Subcutaneous abdominal adipose tissue (tissue), 5 donors: Measurements from ENCODE around the gene HEXD.

Source experiments
- H3K27ac ChIP-seq: one replicate; pipeline ENCODE4 v1.7.0; 2013; ENCODE audit warnings: low read depth, mild to moderate bottlenecking, inconsistent platforms, low read length, moderate library complexity
- H3K27me3 ChIP-seq, 5 donors: one replicate each; pipeline ENCODE4 v1.7.0; 2013; ENCODE audit warnings: low read length in 5 of 5, inconsistent platforms in 1 of 5; ENCODE audit not compliant: control insufficient read depth in 5 of 5, insufficient read depth in 4 of 5
- H3K36me3 ChIP-seq, 5 donors: one replicate each; pipeline ENCODE4 v1.7.0; 2013; ENCODE audit warnings: low read length in 5 of 5; ENCODE audit not compliant: control insufficient read depth in 5 of 5, insufficient read depth in 5 of 5
- H3K4me1 ChIP-seq, 5 donors: one replicate each; pipeline ENCODE4 v1.7.0; 2013; ENCODE audit warnings: low read length in 5 of 5, mild to moderate bottlenecking in 3 of 5, moderate library complexity in 1 of 5; ENCODE audit not compliant: control insufficient read depth in 5 of 5, insufficient read depth in 5 of 5
- H3K4me3 ChIP-seq, 5 donors: one replicate each; pipeline ENCODE4 v1.7.0; 2013; ENCODE audit warnings: low read length in 5 of 5, low read depth in 1 of 5
- H3K9ac ChIP-seq, 5 donors: one replicate each; pipeline ENCODE4 v1.7.0; 2013; ENCODE audit warnings: low read length in 5 of 5, mild to moderate bottlenecking in 4 of 5, moderate library complexity in 3 of 5
- H3K9me3 ChIP-seq, 5 donors: one replicate each; pipeline ENCODE4 v1.7.0; 2013; ENCODE audit warnings: low read length in 5 of 5; ENCODE audit not compliant: control insufficient read depth in 5 of 5
- donor health status: healthy.
- donor health status: healthy.
- donor health status: healthy.
- donor health status: healthy.
- donor health status: healthy.

The HEXD gene

DNA sequence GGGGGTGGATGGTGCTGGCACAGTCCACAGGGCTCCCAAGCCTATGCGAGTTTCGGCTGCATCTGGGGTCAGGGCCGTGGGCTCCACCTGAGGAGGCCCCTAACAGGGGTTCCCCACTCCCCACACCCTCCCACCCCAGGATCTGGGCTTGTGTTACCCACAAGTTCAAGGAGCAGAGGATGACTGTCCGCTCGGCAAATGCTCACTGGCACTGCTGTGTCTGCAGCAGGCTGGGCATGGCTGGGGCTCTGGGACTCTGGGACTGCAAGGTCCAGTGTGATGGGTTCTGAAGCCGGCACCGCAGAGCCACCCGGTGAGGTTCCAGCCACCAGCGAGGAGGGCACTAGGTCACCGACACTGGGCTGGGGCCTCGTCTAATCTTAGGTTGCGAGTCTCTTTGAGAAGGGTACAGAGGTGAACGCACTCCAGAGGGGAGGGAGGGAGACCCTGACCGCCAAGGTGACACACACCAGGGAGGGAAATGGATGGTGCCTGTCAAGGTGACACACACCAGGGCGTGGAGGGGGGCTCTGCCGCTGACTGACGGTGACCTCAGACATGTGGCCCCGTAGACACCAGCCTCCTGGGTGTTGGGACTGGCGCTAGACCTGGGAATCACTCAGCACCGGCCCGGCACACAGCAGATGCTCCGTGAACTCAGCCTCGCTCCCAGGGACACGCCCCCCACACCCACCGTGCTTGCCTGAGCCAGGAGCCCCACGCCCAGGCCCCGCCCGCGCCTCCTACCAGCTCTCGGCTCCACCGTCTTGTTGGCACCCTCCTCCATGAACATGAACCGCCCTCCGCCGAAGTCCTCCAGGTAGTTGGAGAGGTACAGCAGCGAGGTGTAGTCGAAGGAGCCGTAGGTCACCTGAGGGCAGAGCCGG is 20.5 kb upstream of the HEXD start:
- peaks cover 0 to 15% (median 13%) of the 10 kb centered on the region in 5 donors for H3K36me3 ChIP-seq
- H3K27ac ChIP-seq, result no peak overlapping the region
- H3K9ac ChIP-seq, result no peak overlapping the region
- no peaks in the 10 kb centered on the region for H3K27me3 ChIP-seq
- no peak overlapping the region for H3K4me3 ChIP-seq
- peaks cover 4 to 27% (median 25%) of the 10 kb centered on the region in 5 donors for H3K4me1 ChIP-seq
- no peaks in the 10 kb centered on the region for H3K9me3 ChIP-seq

DNA sequence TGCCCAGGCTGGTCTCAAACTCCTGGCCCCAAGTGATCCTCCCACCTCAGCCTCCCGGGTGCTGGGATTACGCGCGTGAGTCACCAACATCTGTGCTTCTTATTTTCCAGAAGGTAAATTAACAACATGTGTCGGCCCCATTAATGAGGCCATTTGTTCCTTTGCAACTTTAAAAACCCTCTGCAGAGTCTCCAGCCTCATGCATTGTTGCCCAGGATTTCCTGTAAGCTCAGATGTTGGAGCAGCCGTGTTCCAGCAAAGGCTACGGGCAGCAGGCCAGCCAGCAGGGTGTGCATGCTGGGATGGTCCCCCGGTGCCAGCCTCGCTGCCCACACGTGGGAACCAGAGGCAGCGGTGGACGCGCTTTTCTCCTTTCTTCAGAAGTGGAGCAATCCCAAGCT is 19.1 kb upstream of the HEXD start:
- H3K27ac ChIP-seq, result peak overlapping the region; percentile 2

DNA sequence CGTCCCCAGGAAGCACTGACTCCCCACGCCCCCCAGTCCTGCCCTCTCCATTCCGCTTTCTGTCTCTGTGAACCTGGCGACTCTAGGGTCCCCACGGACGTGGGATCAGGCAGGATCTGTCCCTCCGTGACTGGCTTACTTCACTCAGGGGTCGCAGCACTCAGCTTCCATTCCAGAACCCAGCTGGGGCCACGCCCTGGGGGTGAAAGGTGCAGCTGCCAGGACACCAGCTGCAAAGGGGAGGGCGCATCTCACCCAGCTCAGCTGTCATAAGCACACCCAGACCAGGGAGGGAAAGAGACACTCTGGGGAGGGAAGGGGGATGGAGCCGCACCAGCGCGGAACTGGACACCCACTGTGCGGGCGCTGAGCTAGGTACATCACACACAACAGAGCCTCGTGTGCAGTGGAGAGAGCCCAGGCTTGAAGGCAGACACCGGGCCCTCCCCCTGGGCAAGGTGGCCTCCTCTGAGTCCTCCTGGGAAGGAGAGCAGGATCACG is 18.5 kb upstream of the HEXD start:
- H3K36me3 ChIP-seq, result peaks cover 0 to 20% (median 18%) of the 10 kb centered on the region in 5 donors
- no peaks in the 10 kb centered on the region for H3K27me3 ChIP-seq
- peak overlapping the region; percentile 2 for H3K27ac ChIP-seq
- no peaks in the 10 kb centered on the region for H3K9me3 ChIP-seq
- H3K4me3 ChIP-seq, result no peak overlapping the region
- peaks cover 4 to 27% (median 25%) of the 10 kb centered on the region in 5 donors for H3K4me1 ChIP-seq
- no peak overlapping the region for H3K9ac ChIP-seq

More for the DNA sequence above, 19.1 kb upstream of the HEXD start:
- H3K9me3 ChIP-seq, result no peaks in the 10 kb centered on the region
- peaks cover 0 to 18% (median 16%) of the 10 kb centered on the region in 5 donors for H3K36me3 ChIP-seq
- no peaks in the 10 kb centered on the region for H3K27me3 ChIP-seq
- H3K4me3 ChIP-seq, result no peak overlapping the region
- H3K9ac ChIP-seq, result no peak overlapping the region
- H3K4me1 ChIP-seq, result peaks cover 4 to 27% (median 25%) of the 10 kb centered on the region in 5 donors

DNA sequence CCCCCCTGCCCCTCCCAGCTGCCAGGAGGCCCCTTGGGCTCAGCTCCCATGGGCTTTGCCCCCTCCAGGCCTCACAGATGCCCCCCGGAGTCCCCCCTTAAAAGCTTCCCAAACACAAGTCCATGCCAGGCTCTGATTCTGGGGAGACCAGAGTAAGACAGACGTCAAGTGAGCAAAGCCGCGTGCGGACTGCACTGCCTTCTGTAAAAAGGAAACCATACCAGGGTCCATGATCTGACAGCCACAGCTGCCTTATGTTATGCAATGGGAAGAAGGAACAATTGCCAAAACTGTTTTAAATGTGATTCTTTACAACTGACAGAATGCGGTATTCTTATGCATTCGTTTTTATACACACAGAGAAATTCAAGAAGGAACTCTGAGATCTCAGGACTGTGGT is 17.9 kb upstream of the HEXD start:
- Histone ChIP-seq H3K9ac (no peak overlapping the region), H3K4me1 (peaks cover 4 to 27% (median 25%) of the 10 kb centered on the region in 5 donors), H3K36me3 (peaks cover 0 to 19% (median 18%) of the 10 kb centered on the region in 5 donors), H3K27me3 (no peaks in the 10 kb centered on the region), H3K27ac (no peak overlapping the region), H3K9me3 (no peaks in the 10 kb centered on the region), H3K4me3 (no peak overlapping the region)

DNA sequence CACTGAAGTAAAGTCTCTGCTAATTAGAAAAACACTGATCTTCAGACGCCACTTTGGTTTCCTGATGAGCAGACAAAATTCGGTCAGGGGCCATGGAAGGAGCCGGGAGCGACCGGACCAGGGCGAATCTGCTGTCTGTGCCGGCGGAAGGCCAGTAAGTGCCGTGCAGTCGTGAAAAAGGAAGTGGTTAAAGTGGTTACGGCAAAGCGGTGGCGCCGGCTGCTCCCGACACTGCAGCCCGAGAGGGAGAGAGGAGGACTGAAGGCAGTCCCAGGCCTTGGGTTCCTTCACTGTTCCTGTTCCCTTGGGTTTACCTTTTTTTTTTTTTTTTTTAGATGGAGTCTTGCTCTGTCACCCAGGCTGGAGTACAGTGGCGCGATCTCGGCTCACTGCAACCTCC is 17.3 kb upstream of the HEXD start:
- H3K9me3 ChIP-seq, result no peaks in the 10 kb centered on the region
- H3K36me3 ChIP-seq, result peaks cover 0 to 19% (median 18%) of the 10 kb centered on the region in 5 donors
- H3K27me3 ChIP-seq, result no peaks in the 10 kb centered on the region
- no peak overlapping the region for H3K4me3 ChIP-seq
- H3K4me1 ChIP-seq, result peaks cover 4 to 27% (median 25%) of the 10 kb centered on the region in 5 donors
- no peak overlapping the region for H3K9ac ChIP-seq
- H3K27ac ChIP-seq, result no peak overlapping the region

DNA sequence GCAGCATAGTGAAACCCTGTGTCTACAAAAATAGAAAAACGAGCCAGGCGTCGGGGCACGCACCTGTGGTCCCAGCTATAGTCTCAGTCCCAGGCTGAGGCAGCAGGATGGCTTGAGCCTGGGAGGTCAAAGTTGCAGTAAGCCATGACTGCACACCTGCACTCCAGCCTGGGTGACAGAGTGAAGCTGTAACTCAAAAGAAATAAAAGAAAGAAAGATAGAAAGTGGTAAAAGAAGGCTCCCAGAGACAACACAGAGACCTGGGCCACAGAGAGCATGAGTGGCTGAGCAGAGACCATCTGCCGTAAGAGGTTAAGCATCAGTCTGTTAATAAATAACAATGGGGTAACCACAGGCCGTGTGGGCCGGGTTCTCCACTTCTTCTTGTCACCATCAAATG is 15.3 kb upstream of the HEXD start:
- Histone ChIP-seq H3K27me3 (no peaks in the 10 kb centered on the region), H3K4me3 (no peak overlapping the region), H3K4me1 (peaks cover 2 to 18% (median 14%) of the 10 kb centered on the region in 5 donors), H3K27ac (no peak overlapping the region), H3K9ac (no peak overlapping the region), H3K9me3 (no peaks in the 10 kb centered on the region), H3K36me3 (peaks cover 0 to 29% (median 19%) of the 10 kb centered on the region in 5 donors)

DNA sequence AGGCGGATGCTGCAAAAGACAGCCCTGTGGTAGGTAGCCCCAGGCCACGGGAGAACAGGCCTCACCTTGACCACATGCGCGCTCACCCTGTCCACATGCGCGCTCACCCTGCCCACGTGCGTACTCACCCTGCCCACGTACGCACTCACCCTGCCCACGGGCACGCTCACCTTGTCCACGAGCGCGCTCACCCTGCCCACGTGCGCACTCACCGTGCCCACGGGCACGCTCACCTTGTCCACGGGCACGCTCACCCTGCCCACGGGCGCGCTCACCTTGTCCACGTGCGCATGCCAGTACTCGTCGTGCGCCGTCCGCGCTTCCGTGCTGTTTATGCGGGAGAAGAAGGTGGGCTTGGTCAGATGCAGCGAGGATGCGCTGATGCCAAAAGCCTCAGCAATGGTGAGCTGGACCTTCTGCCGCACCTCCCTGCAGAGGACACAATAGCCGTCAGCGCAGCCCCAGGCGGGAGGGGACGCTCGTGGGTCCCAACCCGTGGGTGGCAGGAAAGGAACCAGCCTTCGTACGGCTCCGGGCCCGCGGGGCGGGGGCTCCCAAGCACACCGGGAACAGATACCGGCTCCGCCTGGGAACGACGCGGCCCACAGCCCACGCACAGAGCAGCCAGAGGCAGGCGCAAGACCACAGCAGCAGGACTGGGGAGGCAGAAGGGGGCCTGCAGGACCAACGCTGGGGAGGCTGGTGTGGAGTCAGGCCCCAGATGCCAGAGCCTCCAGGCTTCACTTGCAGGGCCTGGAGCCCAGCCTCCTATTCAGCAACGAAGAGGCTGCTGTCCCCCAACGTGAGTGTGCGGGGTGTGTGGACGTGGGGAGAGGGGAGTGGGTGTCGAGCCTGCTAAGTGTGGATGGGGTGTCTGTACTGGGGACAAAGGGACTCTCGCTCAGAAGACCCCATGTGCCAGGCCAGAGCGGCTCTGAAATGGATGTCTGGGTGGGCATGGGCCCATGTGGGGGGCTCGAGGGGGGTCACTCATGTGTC is 14.2 kb upstream of the HEXD start:
- Histone ChIP-seq H3K27me3 (no peaks in the 10 kb centered on the region), H3K9me3 (no peaks in the 10 kb centered on the region), H3K27ac (no peak overlapping the region), H3K9ac (no peak overlapping the region), H3K4me3 (no peak overlapping the region), H3K36me3 (peaks cover 0 to 35% (median 24%) of the 10 kb centered on the region in 5 donors), H3K4me1 (peaks cover 2 to 14% (median 13%) of the 10 kb centered on the region in 5 donors)

DNA sequence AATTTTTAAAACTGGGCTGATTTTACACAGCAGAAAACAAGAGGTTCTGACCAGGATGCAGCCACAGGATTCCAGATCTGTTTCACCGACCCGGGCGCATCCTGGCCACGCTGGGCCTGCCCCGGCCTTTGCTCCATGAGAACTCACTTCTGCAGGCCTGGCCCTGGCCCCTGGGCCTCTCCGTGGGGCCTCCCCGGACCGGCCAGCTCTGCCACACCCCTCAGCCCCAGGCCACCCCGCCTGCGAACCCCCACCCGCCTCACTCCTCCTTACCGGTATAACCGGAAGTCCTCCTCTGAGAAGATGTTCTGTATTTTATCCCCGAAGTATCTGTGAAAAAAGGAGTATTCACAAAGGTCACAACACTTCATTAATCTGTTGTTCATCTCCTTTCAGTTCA is 13.1 kb upstream of the HEXD start:
- Histone ChIP-seq H3K27me3 (no peaks in the 10 kb centered on the region), H3K27ac (no peak overlapping the region), H3K4me1 (peaks cover 0 to 3% (median 3%) of the 10 kb centered on the region in 5 donors), H3K9ac (no peak overlapping the region), H3K36me3 (peaks cover 0 to 41% (median 27%) of the 10 kb centered on the region in 5 donors), H3K9me3 (no peaks in the 10 kb centered on the region), H3K4me3 (no peak overlapping the region)

DNA sequence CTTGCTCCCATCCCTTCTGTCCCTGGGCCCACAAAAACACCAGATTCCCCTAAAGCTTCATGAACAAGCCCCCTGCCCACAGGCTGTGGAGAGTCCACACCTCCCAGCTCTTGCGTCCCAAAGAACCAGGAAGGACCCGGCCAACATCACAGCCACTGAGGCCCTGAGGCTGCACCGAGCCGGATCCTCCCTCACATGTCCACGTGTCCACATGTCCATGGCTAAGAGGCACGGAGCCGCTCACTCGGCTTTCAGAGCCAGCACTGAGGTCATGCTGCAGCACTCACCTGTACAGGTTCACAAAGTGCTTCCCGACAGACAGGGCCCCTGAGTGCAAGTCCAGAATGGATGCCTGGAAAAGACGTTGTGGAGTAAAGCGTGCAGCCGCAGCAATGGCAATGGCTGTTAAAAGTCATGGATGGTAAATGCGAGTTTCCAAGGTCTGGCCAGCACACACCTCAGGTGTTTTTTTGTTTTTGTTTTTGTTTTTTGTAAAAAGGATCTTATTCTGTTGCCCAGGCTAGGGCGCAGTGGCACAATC is 11.9 kb upstream of the HEXD start:
- Histone ChIP-seq H3K4me1 (no peaks in the 10 kb centered on the region), H3K9me3 (no peaks in the 10 kb centered on the region), H3K4me3 (no peak overlapping the region), H3K9ac (no peak overlapping the region), H3K36me3 (peaks cover 0 to 43% (median 30%) of the 10 kb centered on the region in 5 donors), H3K27ac (no peak overlapping the region), H3K27me3 (no peaks in the 10 kb centered on the region)
